MM.1S (cell line): ENCODE results near the gene ST6GALNAC4.

Experiments
- CTCF ChIP-seq: fragments of 300-600 bp; sonication (generic); IDR thresholded peaks from 2 replicates; pipeline ENCODE4 v1.5.1; 2016; ENCODE audit warnings: antibody characterized with exemption, low read length, mixed read lengths
- EZH2 ChIP-seq: fragments of 300-600 bp; sonication (generic); optimal IDR thresholded peaks from 2 replicates; pipeline ENCODE3; 2017; ENCODE audit warnings: low read depth, mild to moderate bottlenecking, antibody characterized with exemption, low read length, mixed read lengths
- EZH2phosphoT487 ChIP-seq: fragments of 300-600 bp; sonication (generic); IDR thresholded peaks from 2 replicates; pipeline ENCODE4 v1.6.1; 2018; ENCODE audit warnings: antibody characterized with exemption, low read length

- TF ChIP-seq EZH2 (no peak), CTCF (no peak), EZH2phosphoT487 (no peak)
These were observed 6.2 kb upstream of the ST6GALNAC4 start for GRCh38 chr9:127923046-127923445.
